NCI-H345 (cell line): Measurements from ENCODE around the gene DTNB.
A peak's percentile ranks its signal among the peaks of the same experiment; 100 is the strongest.

ENCODE experiments used
- DNase-seq: peaks from one replicate; lab custom pipeline; 2025; lab: John Stamatoyannopoulos, UW

Gene DTNB

GRCh38 chr2:25369876-25370275 lies 303.5 kb downstream of the DTNB start:
- DNase-seq: no peak

- no peak for DNase-seq
Observed at GRCh38 chr2:25369439-25369838, 303.9 kb downstream of the DTNB start.

GRCh38 chr2:25368660-25369059 lies 304.7 kb downstream of the DTNB start:
- DNase-seq: no peak

GRCh38 chr2:25367296-25367695 lies 306.1 kb downstream of the DTNB start:
- no peak for DNase-seq

GRCh38 chr2:25366629-25367028 lies 306.7 kb downstream of the DTNB start:
- DNase-seq: no peak

- DNase-seq: no peak
Observed at GRCh38 chr2:25365241-25365640, 308.1 kb downstream of the DTNB start.

- no peak for DNase-seq
Observed at GRCh38 chr2:25363733-25364132, 309.6 kb downstream of the DTNB start.

- DNase-seq: no peak
Observed at GRCh38 chr2:25362434-25363145, 310.8 kb downstream of the DTNB start.

- peak; percentile 96 for DNase-seq
Observed at GRCh38 chr2:25362049-25362433, 311.3 kb downstream of the DTNB start.

GRCh38 chr2:25361261-25362048 lies 311.9 kb downstream of the DTNB start:
- no peak for DNase-seq

- DNase-seq: no peak
Observed at GRCh38 chr2:25358836-25359235, 314.5 kb downstream of the DTNB start.

GRCh38 chr2:25358249-25358815 lies 315.0 kb downstream of the DTNB start:
- no peak for DNase-seq

- no peak for DNase-seq
Observed at GRCh38 chr2:25356088-25356487, 317.3 kb downstream of the DTNB start.

GRCh38 chr2:25355270-25355669 lies 318.1 kb downstream of the DTNB start:
- DNase-seq: no peak

GRCh38 chr2:25354116-25354515 lies 319.3 kb downstream of the DTNB start:
- no peak for DNase-seq

- DNase-seq: no peak
Observed at GRCh38 chr2:25349397-25349796, 324.0 kb downstream of the DTNB start.

- DNase-seq: no peak
Observed at GRCh38 chr2:25347846-25348245, 325.5 kb downstream of the DTNB start.

- DNase-seq: no peak
Observed at GRCh38 chr2:25347205-25347815, 326.1 kb downstream of the DTNB start.

GRCh38 chr2:25343187-25343825 lies 330.1 kb downstream of the DTNB start:
- no peak for DNase-seq

GRCh38 chr2:25342372-25343186 lies 330.8 kb downstream of the DTNB start:
- peak; percentile 81 for DNase-seq

GRCh38 chr2:25341753-25342371 lies 331.5 kb downstream of the DTNB start, which contains the start of gene DNMT3A:
DNMT3A (minus strand) TSS chr2:25341925; CDS start chr2:25313984, 27,941 bp downstream.
- DNase-seq: peak; percentile 84
